Small intestine (tissue), 7 donors: Measurements from ENCODE around the gene KLK11. TPM values are rescaled to one million over a fixed set of nuclear protein-coding genes. Genes with fewer than 3 reads are reported as not detected.

ENCODE experiments used
- DNase-seq, 2 donors: peaks; one replicate each; pipeline versions ENCODE4 v3.0.0 to v3.0.0-alpha.2; 2013
- FAIRE-seq: peaks from 2 replicates; lab custom pipeline; 2012; peaks lifted over from hg19 to GRCh38; lab: Jason Lieb, UNC
- H3K27ac ChIP-seq, 3 donors: one replicate each; pipeline ENCODE4 v1.5.1; 2013; ENCODE audit warnings: low read length in 2 of 3, mild to moderate bottlenecking in 2 of 3, control low read depth in 1 of 3, inconsistent platforms in 1 of 3, low read depth in 1 of 3, moderate library complexity in 1 of 3
- H3K27me3 ChIP-seq, 3 donors: one replicate each; pipeline ENCODE4 v1.6.1; 2013; ENCODE audit warnings: low read length in 3 of 3, inconsistent platforms in 1 of 3; ENCODE audit not compliant: control insufficient read depth in 3 of 3, insufficient read depth in 3 of 3
- H3K36me3 ChIP-seq, 3 donors: one replicate each; pipeline ENCODE4 v1.6.1; 2013; ENCODE audit warnings: low read length in 3 of 3, inconsistent platforms in 1 of 3, low read depth in 1 of 3, mild to moderate bottlenecking in 1 of 3, moderate library complexity in 1 of 3; ENCODE audit not compliant: control insufficient read depth in 3 of 3, insufficient read depth in 2 of 3
- H3K4me1 ChIP-seq, 3 donors: one replicate each; pipeline ENCODE4 v1.6.1; 2013; ENCODE audit warnings: low read length in 2 of 3, inconsistent platforms in 1 of 3, low read depth in 1 of 3, mild to moderate bottlenecking in 1 of 3, moderate library complexity in 1 of 3; ENCODE audit not compliant: control insufficient read depth in 3 of 3, insufficient read depth in 2 of 3
- H3K4me3 ChIP-seq, 3 donors: one replicate each; pipeline ENCODE4 v1.5.1; 2013; ENCODE audit warnings: low read length in 3 of 3, control low read depth in 1 of 3, inconsistent platforms in 1 of 3, low read depth in 1 of 3, mild to moderate bottlenecking in 1 of 3, moderate library complexity in 1 of 3
- H3K9me3 ChIP-seq, 2 donors: one replicate each; pipeline ENCODE4 v1.6.1; 2013; ENCODE audit warnings: low read depth in 1 of 2, low read length in 1 of 2; ENCODE audit not compliant: control insufficient read depth in 2 of 2, insufficient read depth in 1 of 2
- WGBS, 3 donors: extraction: QIAGEN DNeasy Blood & Tissue Kit; methylation state at CpG; one replicate each; pipeline ENCODE4 v1.1.7; 2013; 5-methylcytosine and 5-hydroxymethylcytosine counted together
- polyA plus RNA-seq, 4 donors: library from polyadenylated mRNA; stranded (reverse) in 3 of 4; unstranded in 1 of 4; fragments of 200-250 nt in 3 of 4; fragments of 120-200 nt in 1 of 4; gene quantifications; one replicate each; pipeline versions ENCODE4 v1.2.1 to v1.2.3, GENCODE V29; 2013
- donor health status: healthy with polysubstance abuse.
- donor health status: control.
- donor health status: control.
- donor health status: Bipolar disorder and iron deficiency.
- donor health status: healthy.

The KLK11 gene
- polyA plus RNA-seq, 4 donors, result 0.67 to 1.4 (median 0.90) TPM

GRCh38 chr19:50980208-50980607 is 46.2 kb downstream of the KLK11 start:
- H3K9me3 ChIP-seq, result no peaks in the 10 kb centered on the region
- FAIRE-seq (no peak), DNase-seq (no peak)
- H3K27me3 ChIP-seq, result peaks cover 0 to 7% (median 2%) of the 10 kb centered on the region in 3 donors
- H3K4me3 ChIP-seq, result no peak overlapping the region
- H3K36me3 ChIP-seq, result no peaks in the 10 kb centered on the region
- no peak overlapping the region for H3K27ac ChIP-seq
- WGBS, 3 donors, result 59 to 62% (median 60%) methylated on average over 13 of the region's 13 CpGs
- no peaks in the 10 kb centered on the region for H3K4me1 ChIP-seq

GRCh38 chr19:50979758-50980157 is 46.7 kb downstream of the KLK11 start:
- H3K9me3 ChIP-seq, result no peaks in the 10 kb centered on the region
- H3K27me3 ChIP-seq, result peaks cover 0 to 7% (median 2%) of the 10 kb centered on the region in 3 donors
- no peak overlapping the region for H3K27ac ChIP-seq
- no peak for DNase-seq
- H3K4me1 ChIP-seq, result no peaks in the 10 kb centered on the region
- WGBS, 3 donors, result 37 to 46% (median 38%) methylated on average over 8 of the region's 8 CpGs
- H3K4me3 ChIP-seq, result no peak overlapping the region
- FAIRE-seq, result no peak
- no peaks in the 10 kb centered on the region for H3K36me3 ChIP-seq

GRCh38 chr19:50978772-50979390 is 47.5 kb downstream of the KLK11 start:
- Histone ChIP-seq H3K36me3 (no peaks in the 10 kb centered on the region), H3K4me3 (no peak overlapping the region), H3K4me1 (no peaks in the 10 kb centered on the region), H3K9me3 (no peaks in the 10 kb centered on the region), H3K27ac (no peak overlapping the region), H3K27me3 (peaks cover 0 to 5% (median under 1%) of the 10 kb centered on the region in 3 donors)
- FAIRE-seq (no peak), DNase-seq (no peak)
- 54 to 70% (median 58%) methylated on average over 5 of the region's 5 CpGs for WGBS, 3 donors

GRCh38 chr19:50977626-50978025 is 48.8 kb downstream of the KLK11 start:
- Histone ChIP-seq H3K4me1 (no peaks in the 10 kb centered on the region), H3K27ac (no peak overlapping the region), H3K9me3 (no peaks in the 10 kb centered on the region), H3K27me3 (peaks cover 0 to 5% (median 0%) of the 10 kb centered on the region in 3 donors), H3K4me3 (no peak overlapping the region), H3K36me3 (no peaks in the 10 kb centered on the region)
- 53 to 79% (median 68%) methylated on average over 4 of the region's 4 CpGs for WGBS, 3 donors
- no peak for DNase-seq
- no peak for FAIRE-seq

- Histone ChIP-seq H3K9me3 (no peaks in the 10 kb centered on the region), H3K4me3 (no peak overlapping the region), H3K36me3 (no peaks in the 10 kb centered on the region), H3K27ac (no peak overlapping the region), H3K4me1 (no peaks in the 10 kb centered on the region), H3K27me3 (peaks cover 0 to 5% (median 0%) of the 10 kb centered on the region in 3 donors)
- FAIRE-seq (no peak), DNase-seq (no peak)
- WGBS, 3 donors, result 7 to 14% (median 8%) methylated on average over 8 of the region's 8 CpGs
Observed at GRCh38 chr19:50975766-50976165, 50.6 kb downstream of the KLK11 start.

GRCh38 chr19:50974702-50975556 is 51.5 kb downstream of the KLK11 start:
- H3K27me3 ChIP-seq, result peaks cover 0 to 5% (median 0%) of the 10 kb centered on the region in 3 donors
- no peaks in the 10 kb centered on the region for H3K36me3 ChIP-seq
- WGBS, 3 donors, result 7 to 43% (median 17%) methylated on average over 2 to 9 of the region's 9 CpGs
- H3K4me1 ChIP-seq, result no peaks in the 10 kb centered on the region
- FAIRE-seq (no peak), DNase-seq (no peak)
- H3K4me3 ChIP-seq, result no peak overlapping the region
- H3K9me3 ChIP-seq, result no peaks in the 10 kb centered on the region
- no peak overlapping the region for H3K27ac ChIP-seq

GRCh38 chr19:50972795-50973376 is 53.5 kb downstream of the KLK11 start:
- Histone ChIP-seq H3K4me3 (no peak overlapping the region), H3K4me1 (no peaks in the 10 kb centered on the region), H3K27me3 (peaks cover 0 to 5% (median 0%) of the 10 kb centered on the region in 3 donors), H3K27ac (no peak overlapping the region), H3K9me3 (no peaks in the 10 kb centered on the region), H3K36me3 (no peaks in the 10 kb centered on the region)
- DNase-seq, result no peak
- 60 to 75% (median 69%) methylated on average over 9 of the region's 9 CpGs for WGBS, 3 donors
- no peak for FAIRE-seq
